Hypothalamus (tissue), 51 donors: ENCODE results near the gene PCDHGB5.
A peak's percentile ranks its signal among the peaks of the same experiment; 100 is the strongest.
"Not testable (repeated sequence)": the region's sequence is repeated elsewhere in the genome, so short reads cannot be mapped to it uniquely, and the experiment has no call there.

Experiments
- DNase-seq, 51 donors: peaks; one replicate each; lab custom pipeline; 2025; lab: John Stamatoyannopoulos, UW

The PCDHGB5 gene

DNA sequence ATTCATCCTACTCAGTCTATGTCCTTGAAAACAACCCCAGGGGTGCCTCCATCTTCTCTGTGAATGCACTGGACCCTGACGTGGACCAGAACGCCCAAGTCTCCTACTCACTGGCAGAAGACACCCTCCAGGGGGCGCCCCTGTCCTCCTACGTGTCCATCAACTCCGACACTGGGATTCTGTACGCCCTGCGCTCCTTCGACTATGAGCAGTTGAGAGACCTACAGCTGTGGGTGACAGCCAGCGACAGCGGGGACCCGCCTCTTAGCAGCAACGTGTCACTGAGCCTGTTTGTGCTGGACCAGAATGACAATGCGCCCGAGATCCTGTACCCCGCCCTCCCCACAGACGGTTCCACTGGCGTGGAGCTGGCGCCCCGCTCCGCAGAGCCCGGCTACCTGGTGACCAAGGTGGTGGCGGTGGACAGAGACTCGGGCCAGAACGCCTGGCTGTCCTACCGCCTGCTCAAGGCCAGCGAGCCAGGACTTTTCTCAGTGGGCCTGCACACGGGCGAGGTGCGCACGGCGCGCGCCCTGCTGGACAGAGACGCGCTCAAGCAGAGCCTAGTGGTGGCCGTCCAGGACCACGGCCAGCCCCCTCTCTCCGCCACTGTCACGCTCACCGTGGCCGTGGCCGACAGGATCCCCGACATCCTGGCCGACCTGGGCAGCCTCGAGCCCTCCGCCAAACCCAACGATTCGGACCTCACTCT is 22.1 kb upstream of the PCDHGB5 start:
- DNase-seq, result not testable (repeated sequence)

- no peak for DNase-seq
Measured at GRCh38 chr5:141382469-141383294, 15.1 kb upstream of the PCDHGB5 start, which contains the start of gene PCDHGA7. TSS of gene PCDHGA7 (plus strand) at chr5:141382742. CDS start at chr5:141382900, 158 bp downstream.

- no peak for DNase-seq
Measured at GRCh38 chr5:141383345-141383744, 14.4 kb upstream of the PCDHGB5 start.

DNA sequence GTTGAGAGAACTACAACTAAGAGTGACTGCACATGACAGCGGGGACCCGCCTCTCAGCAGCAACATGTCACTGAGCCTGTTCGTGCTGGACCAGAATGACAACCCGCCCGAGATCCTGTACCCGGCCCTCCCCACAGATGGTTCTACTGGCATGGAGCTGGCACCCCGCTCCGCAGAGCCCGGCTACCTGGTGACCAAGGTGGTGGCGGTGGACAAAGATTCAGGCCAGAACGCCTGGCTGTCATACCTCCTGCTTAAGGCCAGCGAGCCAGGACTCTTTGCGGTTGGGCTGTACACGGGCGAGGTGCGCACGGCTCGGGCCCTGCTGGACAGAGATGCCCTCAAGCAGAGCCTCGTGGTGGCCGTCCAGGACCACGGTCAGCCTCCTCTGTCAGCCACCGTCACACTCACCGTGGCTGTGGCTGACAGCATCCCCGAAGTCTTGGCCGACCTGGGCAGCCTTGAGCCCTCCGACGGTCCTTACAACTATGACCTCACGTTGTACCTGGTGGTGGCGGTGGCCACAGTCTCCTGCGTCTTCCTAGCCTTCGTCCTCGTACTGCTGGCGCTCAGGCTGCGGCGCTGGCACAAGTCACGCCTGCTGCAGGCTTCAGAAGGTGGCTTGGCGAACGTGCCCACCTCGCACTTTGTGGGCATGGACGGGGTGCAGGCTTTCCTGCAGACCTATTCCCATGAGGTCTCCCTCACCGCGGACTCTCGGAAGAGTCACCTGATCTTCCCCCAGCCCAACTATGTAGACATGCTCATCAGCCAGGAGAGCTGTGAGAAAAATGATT is 13.1 kb upstream of the PCDHGB5 start:
- DNase-seq, result no peak

- DNase-seq, result not testable (repeated sequence)
Measured at GRCh38 chr5:141387557-141388311, 10.0 kb upstream of the PCDHGB5 start, which contains the start of gene PCDHGB4. TSS of gene PCDHGB4 (plus strand) at chr5:141387698. CDS start at chr5:141387885, 187 bp downstream.

GRCh38 chr5:141388661-141389060 is 9.1 kb upstream of the PCDHGB5 start:
- DNase-seq, result no peak

GRCh38 chr5:141389153-141390042 is 8.3 kb upstream of the PCDHGB5 start:
- no peak for DNase-seq

- no peak for DNase-seq
Measured at GRCh38 chr5:141392429-141393198, 5.1 kb upstream of the PCDHGB5 start, which contains the start of gene PCDHGA8. TSS of gene PCDHGA8 (plus strand) at chr5:141392633. CDS start at chr5:141392814, 181 bp downstream.

- DNase-seq, result no peak
Measured at GRCh38 chr5:141393267-141393666, 4.5 kb upstream of the PCDHGB5 start.

- not testable (repeated sequence) for DNase-seq
Measured at GRCh38 chr5:141394401-141395187, 3.2 kb upstream of the PCDHGB5 start.

DNA sequence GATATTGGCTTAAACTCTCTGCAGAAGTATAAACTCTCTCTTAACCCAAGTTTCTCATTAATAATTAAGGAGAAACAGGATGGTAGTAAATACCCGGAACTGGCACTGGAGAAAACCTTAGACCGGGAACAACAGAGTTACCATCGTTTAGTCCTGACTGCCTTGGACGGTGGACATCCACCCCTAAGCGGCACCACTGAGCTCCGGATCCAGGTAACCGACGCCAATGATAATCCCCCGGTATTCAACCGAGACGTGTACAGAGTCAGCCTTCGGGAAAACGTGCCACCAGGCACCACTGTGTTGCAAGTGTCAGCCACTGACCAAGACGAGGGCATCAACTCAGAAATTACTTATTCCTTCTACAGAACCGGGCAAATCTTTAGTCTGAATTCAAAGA is 861 bp downstream of the PCDHGB5 start:
- DNase-seq, result no peak

DNA sequence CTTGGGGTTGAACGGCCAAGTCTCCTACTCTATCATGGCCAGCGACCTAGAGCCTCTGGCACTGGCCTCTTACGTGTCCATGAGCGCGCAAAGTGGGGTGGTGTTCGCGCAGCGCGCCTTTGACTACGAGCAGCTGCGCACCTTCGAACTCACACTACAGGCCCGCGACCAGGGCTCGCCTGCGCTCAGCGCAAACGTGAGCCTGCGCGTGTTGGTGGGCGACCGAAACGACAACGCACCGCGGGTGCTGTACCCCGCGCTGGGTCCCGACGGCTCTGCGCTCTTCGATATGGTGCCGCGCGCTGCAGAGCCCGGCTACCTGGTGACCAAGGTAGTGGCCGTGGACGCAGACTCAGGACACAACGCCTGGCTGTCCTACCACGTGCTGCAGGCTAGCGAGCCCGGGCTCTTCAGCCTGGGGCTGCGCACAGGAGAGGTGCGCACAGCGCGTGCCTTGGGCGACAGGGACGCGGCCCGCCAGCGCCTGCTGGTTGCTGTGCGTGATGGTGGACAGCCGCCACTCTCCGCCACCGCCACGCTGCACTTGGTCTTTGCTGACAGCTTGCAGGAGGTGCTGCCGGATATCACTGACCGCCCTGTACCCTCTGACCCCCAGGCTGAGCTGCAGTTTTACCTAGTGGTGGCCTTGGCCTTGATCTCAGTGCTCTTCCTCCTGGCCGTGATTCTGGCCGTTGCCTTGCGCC is 2.0 kb downstream of the PCDHGB5 start:
- DNase-seq, result no peak

DNA sequence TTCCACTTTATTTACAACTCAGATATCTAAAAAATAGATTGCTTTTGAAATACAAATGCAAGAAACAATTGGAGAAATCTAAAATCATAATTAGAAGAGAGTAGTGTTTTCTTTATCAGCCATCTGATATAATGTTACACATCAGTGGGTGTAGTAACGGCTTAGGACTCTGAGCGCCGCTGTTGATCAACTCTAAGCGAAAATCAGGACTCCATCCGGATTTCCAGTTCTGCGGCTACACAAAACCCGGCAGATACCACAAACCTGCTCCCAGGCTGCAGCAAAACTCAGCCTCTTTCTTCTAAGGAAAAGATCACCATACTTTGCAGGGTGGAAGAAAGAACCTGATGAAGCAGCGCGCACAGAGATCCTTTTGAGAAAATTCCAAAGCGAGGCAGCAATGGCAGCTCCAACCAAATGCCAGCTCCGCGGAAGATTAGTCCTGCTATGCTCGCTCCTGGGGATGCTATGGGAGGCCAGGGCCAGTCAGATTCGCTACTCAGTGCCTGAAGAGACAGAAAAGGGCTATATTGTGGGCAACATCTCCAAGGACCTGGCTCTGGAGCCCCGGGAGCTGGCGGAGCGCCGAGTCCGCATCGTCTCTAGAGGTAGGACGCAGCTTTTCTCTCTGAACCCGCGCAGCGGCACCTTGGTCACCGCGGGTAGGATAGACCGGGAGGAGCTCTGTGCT is 5.0 kb downstream of the PCDHGB5 start, which contains the start of gene PCDHGA9:
Gene PCDHGA9 (plus strand): TSS at position 226 of the 691 bp plus-strand sequence. CDS start 175 bp downstream, at position 401.
- peak in 2 of 51 donors; percentile 12 to 19 for DNase-seq

GRCh38 chr5:141403387-141403786 is 5.6 kb downstream of the PCDHGB5 start:
- DNase-seq, result no peak

DNA sequence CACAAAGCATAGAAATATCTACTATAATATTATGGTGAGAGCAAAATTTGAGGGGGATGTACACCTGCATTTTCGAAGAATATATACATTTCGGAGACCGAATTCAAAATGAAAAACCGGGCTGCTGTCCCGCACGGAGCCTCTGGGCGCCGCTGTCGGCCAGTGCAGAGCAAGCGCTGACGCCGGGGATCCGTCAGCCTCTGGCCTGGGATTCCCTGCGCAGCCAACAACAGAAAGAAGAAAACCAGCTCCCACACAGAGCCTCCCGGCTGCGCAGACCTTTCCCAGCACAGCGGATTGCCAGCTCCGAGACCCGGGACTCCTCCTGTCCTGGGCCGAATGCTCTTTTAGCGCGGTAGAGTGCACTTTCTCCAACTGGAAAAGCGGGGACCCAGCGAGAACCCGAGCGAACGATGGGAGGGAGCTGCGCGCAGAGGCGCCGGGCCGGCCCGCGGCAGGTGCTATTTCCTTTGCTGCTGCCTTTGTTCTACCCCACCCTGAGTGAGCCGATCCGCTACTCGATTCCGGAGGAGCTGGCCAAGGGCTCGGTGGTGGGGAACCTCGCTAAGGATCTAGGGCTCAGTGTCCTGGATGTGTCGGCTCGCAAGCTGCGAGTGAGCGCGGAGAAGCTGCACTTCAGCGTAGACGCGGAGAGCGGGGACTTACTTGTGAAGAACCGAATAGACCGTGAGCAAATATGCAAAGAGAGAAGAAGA is 10.2 kb downstream of the PCDHGB5 start, which contains the start of gene PCDHGB6:
Gene PCDHGB6 (plus strand): TSS at position 232 of the 716 bp plus-strand sequence. CDS start 182 bp downstream, at position 414.
- DNase-seq, result peak in 1 of 51 donors; percentile 9
